HG03378 (cell line): Measurements from ENCODE around the gene ARHGEF7.

Experiments used
- ATAC-seq: cut with Tn5 transposase; IDR thresholded peaks from one replicate; pipeline ENCODE4 v1.9.1; 2021; ENCODE audit warnings: mild to moderate bottlenecking, moderate library complexity; ENCODE audit not compliant: unreplicated experiment

Gene ARHGEF7

DNA sequence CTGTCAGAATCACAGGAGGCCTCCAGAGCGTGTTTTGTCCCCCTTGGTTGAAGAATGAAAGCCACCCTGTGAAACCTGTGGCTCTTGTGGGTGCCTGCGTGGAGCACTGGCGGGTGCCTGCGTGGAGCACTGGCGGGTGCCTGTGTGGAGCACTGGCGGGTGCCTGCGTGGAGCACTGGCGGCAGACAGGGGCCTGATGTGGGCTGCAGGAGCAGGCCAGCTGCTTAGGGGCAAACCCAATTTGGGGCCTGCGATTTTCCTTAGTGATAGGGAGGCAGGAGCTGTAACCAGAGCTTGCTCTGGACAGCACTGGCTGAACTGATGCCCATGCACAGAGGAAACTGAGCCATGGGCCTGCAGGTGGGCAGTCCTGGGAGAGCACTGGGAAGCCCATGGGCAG, 24.3 kb downstream of the ARHGEF7 start:
- ATAC-seq, result no peak

DNA sequence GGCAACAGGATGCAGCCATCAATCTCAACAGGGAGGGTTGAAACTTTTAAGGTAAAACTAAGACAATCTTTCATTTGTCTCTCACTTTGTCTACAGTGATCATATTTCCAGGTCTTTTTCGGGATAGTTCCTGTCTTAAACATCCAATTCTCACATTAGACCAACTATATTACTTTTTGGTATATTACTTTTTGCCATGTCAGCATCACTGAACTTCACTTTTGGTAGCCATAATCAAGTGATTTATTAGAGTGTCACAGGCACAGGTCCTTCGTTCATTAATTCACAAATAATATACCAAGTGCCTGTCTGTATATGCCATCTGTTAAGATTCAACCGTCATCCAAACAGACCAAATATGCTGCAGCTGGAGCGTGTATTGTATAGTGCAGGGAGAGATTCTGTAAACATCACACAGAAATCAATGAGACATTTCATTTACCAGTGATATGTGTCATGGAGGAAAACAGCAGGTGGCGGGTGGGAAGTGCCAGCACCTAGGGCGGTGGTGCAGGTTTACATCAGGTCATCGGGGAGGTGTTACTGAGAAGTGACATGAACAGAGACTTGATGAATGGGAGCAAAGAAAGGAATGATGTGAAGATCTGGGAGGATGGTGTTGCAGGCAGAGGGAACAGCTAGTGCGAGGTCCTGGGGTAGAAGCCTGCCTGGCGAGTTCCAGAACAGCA, 24.9 kb downstream of the ARHGEF7 start:
- no peak for ATAC-seq

DNA sequence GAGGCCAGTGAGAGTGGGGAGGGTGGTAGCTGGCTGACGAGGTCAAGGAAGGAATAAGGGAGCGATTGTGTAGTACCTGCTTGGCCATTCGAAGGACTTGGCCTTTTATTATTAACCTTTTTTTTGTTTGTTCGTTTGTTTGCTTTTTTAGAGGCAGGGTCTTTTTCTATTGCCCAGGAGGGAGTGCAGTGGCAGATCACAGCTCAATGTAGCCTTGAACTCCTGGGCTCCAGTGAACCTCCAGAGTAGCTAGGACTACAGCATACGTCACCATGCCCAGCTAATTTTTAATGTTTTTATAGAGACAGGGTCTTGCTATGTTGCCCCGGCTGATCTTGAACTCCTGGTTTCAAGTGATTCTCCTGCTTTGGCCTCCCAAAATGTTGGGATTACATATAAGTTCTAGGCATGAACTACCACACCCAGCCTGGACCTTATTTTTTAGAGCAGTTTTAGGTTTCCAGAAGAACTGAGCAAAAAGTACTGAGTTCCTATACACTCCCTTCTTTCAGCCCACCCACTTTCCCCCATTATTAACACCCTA, 25.5 kb downstream of the ARHGEF7 start:
- ATAC-seq, result no peak

DNA sequence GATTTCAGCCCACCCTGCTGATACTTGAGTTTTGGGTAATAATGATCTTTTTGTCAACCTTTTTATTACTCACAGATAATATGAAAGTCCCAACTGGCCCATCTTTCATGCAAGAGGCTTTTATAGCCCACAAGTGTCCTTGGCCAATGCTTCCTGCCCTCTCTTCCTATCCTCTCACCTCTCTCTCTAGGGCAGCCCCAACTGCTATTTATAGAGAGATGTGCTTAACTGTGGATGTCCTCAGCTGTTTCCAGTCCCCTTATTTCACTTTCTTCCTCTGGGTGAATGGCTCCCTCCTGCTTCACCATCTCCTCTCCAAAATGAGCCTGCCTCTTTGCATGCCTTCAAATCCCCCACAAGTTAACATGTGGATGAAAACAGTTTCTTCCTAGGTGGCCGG, 27.4 kb downstream of the ARHGEF7 start:
- no peak for ATAC-seq

DNA sequence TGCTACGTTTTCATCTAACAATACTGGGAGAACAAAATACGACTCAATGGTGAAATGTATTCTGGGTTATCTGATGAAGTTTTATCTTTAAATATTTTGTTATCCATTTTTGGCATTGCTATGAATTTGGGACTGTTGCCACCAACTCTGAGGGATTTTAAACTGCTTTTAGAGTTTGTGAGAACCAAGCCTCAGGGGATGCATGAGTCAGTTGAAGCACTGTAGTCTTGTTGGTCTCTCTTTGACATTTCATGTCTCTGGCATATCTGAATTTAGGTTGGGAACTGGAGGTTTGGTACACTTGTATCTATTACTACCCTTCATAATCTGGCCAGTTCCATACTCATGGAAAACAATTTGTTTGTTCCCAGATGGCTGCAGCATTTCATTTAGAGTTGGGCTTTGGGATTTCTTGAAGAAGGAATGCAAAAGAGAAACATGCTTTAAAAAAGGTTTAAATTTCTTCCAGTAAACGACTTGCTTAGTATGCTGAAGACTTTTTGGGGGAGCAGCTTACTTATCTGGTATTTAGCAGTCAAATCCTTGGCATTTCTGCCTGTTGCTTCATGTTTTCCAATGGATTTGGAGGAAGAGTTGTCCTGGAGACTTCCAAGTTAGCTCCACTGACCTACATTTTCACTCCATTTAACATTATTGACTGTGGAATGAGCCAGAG, 28.9 kb downstream of the ARHGEF7 start:
- no peak for ATAC-seq

DNA sequence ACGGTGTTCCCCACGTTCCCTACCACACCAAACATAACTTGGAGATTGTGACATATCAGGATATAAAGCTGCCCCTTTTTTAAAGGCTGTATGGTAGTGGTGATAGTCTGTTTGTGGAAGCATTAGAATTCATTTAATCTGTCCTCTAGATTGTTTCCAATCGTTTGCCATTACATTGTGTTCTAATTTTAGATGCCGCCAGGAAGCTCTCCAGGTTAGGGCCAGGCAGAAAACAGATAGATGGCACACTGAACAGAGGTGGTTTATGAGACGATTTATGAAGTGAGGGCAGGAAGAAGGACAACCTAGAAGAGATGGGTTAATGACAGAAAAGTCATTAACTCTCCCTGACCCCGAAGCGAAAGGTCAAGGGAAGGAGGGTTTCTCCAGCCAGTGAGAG, 30.0 kb downstream of the ARHGEF7 start:
- no peak for ATAC-seq

DNA sequence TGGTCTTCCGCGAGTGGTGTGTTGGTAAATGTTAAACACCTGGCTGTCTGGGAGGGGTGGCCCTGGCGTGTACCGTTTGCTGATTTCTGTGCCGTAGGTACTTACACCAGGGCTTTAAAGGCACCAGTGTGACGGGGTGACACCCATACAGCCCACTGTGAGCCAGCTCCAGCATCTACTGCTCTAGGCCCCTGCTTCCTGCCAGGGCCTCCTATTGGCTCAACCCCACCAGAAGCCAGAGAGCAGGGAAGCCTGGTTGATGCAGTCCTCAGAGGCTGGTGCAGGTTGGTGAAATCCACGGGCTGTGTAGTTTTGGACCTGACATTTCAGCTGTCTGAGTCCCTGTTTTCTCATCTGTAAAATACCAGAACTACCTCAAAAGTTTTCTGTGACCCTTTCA, 30.4 kb downstream of the ARHGEF7 start:
- no peak for ATAC-seq

DNA sequence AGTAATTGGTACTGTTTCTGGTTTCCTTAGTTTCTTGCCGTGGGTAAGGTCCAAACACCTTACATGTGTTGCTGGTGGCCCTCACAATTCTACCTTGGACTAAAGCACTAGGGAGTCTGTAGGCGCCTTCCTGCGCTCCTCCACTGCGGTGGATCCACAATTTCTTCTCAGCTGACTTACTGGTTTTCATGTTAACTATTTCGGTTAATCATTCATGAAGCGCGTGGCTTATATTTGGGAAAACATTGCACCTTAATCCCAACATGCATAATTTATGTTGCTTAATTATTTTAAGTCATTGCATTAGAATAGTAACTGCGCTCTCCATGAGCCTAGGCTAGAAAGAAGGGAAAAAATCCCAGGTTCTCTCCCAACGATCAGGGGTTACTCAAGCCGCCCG, 37.7 kb downstream of the ARHGEF7 start:
- ATAC-seq, result no peak

DNA sequence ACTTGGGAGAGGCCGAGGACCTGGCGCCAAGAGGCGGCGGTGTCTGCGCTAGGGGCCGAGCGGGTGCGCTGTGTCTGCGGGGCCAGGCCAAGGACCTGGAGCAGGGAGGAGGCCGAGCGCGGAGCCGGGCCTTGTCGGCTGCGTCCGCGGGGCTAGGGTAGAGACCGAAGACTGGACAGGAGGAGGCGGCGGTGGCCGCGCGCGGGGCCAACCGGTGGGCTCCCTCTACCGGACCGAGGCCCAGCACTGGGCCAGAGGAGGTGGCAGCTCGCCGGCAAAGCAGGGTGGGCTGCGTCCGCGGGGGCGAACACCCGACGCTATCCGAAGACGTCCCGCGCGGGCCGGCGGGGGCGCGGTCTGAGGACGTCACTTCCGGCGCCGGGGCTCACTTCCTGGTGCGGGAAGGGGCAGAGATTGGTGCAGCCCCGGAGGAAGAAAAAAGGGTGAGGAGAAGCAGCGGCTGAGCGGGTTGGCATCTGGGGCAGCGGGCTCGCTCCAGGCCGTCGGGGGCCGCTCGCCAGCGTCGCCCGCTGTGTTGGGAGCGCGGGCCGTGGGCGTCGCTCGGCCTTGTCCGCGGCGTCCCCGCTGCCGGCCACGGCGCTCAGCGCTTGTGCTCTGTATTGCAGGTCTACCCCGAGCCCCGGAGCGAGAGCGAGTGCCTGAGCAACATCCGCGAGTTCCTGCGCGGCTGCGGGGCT, 38.3 kb downstream of the ARHGEF7 start:
- peak; percentile 84 for ATAC-seq

DNA sequence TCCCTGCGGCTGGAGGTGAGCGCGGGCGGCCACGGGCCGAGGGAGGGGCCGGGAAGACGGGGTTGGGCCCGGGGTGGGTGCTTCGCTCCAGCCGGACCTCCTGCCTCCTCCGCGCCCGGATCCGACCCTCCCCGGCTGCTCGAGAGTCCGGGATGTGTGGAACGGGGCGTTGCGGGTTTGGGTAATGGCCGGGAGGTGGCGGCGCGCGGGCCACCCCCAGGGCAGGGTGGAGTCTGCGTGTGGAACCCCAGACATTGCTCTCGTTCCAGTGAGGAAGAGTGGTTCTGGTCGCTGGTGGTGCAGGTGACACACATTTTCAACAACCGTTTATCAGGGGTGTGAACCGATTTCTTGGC, 38.8 kb downstream of the ARHGEF7 start:
- ATAC-seq, result peak; percentile 40

DNA sequence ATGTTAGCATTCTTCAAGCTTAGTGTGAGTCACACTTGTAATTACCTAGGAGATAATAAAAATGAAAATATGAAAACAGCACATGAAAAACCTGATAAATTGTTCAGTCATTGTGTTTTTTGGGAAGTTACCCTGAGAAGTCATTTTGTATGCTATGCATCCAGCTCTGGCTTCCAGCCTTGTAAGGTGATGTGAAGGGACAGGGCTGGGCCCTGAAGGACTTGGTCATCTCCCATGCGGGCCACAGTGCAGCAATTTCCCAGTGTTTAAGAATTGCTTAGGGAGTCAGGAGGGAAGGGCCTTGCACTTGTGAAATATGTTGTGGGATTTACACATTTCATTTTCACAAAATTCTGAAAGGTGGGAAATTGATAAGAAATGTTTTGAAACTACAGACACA, 41.3 kb downstream of the ARHGEF7 start:
- no peak for ATAC-seq

DNA sequence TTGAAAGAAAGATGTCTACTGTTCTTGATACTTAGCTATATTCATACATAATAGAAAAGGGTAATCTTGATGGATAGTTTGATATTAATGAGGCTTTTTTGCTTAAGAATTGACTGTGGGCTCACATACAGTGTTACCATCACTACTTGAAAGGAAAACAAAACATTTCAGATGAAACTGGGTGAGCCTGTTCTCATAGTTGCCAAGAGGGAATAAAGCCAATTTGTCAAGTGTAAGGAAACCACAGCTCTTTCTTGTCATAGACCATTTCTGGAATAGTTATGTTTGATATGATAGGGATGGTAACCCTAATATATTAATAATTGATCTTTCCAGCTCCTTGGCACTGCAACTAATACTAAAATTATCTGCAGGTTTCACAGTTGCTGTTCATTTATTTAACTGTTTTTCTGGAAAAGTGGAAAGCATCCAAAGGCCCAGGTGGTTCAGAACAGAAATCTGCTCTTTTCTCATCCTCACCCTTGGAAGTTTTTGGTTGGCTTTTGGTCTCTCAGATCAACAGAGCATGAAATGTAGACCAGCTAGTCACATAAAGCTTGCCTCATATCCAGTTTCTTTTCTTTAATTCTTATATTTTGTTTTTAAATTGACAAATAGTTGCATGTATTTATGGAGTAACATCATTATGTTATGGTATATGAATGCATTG, 43.2 kb downstream of the ARHGEF7 start:
- no peak for ATAC-seq

DNA sequence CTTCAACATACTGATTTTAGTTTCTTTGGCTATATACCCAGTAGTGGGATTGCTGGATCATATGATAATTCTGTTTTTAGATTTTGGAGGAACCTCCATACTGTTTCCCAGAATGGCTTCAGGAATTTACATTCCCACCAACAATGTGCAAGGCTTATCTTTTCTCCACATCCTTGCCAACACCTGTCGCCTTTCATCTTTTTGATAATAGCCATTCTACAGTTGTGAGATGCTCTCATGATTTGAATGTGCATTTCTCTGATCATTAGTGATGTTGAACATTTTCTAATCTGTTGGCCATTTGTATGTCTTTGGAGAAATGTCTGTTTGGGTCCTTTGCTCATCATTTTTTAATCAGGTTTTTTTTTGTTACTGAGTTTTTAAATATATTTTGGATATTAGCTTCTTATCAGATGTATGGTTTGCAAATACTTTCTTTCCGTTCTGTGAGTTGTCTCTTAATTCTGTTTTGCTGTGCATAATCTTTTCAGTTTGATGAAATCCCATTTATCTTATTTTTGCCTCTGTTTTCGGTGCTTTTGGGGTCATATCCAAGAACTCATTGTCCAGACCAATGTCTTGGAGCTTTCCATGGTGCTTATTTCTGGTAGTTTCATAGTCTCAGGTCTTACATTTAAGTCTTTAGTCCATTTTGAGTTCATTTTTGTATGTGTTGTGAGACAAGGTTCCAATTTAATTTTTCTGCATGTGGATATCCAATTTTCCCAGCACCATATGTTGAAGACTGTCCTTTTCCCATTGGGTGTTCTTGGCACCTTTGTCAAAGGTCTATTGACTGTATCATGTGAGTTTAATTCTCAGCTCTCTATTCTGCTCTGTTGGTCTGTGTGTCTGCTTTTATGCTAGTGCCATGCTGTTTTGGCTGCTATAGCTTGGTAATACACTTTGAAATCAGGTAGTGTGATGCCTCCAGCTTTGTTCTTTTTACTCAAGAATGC, 44.5 kb downstream of the ARHGEF7 start:
- ATAC-seq, result no peak

DNA sequence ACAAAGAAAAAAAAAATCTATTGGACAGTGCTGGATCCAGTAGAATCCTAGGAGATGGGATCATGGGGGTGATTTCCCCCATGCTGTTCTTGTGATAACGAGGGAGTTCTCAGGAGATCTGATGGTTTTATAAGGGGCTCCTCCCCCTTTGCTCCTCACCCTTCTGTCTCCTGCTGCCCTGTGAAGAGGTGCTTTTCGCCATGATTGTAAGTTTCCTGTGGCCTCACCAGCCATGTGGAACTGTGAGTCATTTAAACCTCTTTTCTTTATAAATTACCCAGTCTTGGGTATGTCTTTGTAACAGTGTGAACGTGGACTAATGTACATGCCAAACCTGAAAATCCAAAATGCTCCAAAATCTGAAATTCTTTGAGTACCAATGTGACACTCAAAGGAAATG, 45.5 kb downstream of the ARHGEF7 start:
- ATAC-seq, result no peak

DNA sequence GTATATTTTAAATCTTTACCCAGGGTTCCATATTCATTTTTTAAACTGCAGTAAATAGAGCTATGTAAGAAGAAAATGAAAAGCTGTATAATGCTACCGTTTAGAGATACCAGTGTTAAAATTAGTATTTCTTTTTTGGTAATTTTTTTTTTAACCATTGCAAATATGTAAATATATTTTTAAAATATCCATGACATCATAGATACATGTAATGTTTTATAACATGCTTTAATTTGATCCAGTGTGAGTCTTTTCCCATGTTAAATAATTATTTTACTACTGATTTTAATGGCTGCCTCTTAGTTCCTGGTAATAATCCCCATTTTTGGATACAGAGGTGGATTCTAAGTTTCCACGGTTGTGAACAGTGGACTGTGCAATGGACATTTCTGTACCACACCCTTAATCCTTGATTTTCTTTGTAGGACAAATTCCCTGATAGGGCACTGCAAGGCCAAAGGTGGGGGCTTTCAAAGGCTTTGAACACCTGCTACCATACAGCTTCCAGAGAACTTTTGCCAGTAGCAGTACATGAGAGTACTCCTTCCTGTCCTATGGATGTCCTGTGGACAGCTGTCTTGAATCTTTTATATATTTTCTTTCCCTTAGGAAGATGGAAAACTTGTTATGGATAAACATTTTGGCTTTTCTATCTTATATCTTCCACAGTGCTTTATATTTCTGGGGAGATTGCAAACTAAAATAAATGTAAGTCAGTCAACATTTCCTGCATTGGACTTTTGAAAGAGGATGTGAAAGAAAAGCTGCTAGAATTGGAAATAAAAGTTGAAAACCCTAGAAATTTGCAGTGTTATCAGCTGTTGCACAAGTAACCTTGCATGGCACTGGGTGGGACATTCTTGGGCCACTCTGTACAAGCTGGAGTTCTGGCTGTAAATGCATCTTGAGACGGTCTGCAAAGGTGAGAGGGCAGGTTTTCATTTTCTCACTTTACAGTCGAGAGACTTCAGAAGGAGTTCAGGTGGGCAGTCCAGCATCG, 46.8 kb downstream of the ARHGEF7 start:
- ATAC-seq, result peak; percentile 39

DNA sequence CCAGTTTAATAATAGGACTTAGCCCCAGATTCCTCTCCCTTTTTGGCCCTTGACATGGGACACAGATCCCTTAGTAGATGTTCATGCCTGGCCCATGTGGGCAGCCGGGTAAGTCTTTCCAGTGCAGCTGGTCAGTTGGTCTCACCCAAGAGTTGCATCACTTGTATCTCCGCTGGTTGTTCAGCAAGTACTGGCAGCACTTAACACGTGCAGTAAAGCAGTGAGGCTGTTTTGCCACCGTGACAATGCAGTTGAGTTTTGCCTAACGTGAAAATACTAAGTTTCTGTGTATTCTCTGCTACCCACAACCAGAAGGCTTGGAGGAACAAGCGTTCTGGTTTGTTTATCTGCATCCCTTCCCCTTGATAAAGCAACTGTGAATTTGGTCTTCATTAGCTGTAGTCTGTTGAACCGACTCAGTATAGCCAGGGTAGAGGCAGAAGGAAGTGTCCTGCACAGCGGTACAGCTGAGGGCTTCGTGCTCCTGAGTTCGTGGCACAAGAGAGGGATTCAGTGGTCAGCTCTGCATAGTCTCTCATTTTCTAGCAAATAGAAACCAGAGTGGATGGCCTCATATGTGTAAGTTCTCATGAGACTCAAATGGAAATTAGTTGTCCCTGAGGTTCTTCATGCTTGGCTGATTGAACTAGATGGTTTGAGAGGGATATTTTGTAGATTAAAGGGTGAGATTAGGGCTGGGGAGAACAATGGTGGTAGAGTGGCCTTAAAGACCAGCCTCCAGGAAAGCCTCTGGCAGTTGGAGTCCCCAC, 50.3 kb downstream of the ARHGEF7 start:
- ATAC-seq, result peak; percentile 70

DNA sequence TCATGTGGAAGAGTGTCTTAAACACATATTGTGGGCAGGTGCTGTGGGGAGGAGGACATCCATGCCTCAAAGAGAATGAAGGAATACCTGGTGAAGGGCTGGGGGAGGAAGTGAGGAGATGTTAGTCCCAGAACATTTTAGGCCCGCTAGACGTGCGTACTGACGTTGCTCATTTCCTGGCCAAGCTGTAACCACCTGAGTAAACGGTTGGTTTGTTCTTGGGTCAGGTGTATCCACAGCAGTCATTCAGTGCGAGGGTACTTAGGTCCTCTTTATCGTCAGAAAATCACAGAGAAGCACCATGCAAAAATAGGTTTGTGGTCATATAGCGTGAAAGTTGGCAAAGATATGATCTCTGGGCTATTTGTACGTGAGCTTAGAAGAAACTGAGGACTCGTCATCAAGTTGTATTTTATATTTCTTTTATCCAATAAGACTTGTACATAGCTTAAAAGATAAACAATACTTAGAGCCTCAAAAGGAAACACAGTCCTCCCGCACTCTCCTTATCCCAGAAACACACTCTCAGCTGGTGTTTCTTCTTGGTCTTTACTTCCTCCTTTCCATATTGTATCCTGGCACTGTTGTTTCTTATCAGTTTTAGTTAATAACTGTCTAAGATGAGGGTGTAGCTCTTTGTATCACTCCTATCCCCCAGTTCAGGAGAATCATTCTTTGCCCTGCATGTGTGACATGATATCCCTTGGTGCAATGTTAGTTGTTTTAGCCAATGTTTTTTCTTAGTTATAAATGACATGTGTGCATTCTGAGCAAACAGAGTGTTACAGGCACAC, 52.0 kb downstream of the ARHGEF7 start:
- no peak for ATAC-seq

DNA sequence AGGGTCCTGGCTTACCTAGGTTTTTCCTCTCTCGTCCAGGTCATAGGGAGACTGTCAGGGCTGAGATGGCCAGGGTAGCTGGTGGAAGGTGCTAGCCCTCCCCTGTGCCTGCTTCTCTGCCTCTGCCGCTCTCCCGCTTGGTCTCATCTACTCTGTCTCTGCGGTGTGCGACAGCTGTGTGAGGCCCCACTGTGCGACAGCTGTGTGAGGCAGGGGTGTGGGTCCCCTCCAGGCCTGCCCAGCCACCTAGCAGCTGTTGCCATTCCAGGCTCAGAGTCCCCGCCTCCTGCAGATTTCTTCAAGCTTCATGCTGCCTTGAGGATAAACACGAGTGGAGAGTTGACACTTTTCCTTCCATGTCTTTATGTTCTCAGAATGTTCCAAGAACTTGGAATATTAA, 53.0 kb downstream of the ARHGEF7 start:
- ATAC-seq, result no peak
